ENCODE results near the gene BCL2L12. TPM values are rescaled to one million over a fixed set of nuclear protein-coding genes. Genes with fewer than 3 reads are reported as not detected.
A peak's percentile ranks its signal among the peaks of the same experiment; 100 is the strongest.

Gene BCL2L12
- total and polyA plus RNA-seq, 10 donors = 7.8 to 36.7 (median 21.7) TPM

GRCh38 chr19:49640113-49640898, 25.4 kb upstream of the BCL2L12 start, which contains the start of gene RRAS:
Gene RRAS (minus strand): TSS chr19:49640143. CDS start chr19:49640098, 45 bp downstream.
- intact Hi-C loops (cut with DNase I; ENCODE audit: low total_unique reads) = no loop called here
- peak within 1 kb of the TSS; percentile 54 to 98 (median 78) for H3K4me3 ChIP-seq
- TF ChIP-seq, protein P1, sequence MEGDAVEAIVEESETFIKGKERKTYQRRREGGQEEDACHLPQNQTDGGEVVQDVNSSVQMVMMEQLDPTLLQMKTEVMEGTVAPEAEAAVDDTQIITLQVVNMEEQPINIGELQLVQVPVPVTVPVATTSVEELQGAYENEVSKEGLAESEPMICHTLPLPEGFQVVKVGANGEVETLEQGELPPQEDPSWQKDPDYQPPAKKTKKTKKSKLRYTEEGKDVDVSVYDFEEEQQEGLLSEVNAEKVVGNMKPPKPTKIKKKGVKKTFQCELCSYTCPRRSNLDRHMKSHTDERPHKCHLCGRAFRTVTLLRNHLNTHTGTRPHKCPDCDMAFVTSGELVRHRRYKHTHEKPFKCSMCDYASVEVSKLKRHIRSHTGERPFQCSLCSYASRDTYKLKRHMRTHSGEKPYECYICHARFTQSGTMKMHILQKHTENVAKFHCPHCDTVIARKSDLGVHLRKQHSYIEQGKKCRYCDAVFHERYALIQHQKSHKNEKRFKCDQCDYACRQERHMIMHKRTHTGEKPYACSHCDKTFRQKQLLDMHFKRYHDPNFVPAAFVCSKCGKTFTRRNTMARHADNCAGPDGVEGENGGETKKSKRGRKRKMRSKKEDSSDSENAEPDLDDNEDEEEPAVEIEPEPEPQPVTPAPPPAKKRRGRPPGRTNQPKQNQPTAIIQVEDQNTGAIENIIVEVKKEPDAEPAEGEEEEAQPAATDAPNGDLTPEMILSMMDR (IDR thresholded peaks at IDR 0.05 in 8 of 11, conservative IDR thresholded peaks at IDR 0.05 in 3 of 11) = peak in 3 of 11 experiments; percentile 22 to 39 (median 25)
- TF ChIP-seq POLR2A (IDR thresholded peaks at IDR 0.05) (peak in 2 of 3 donors; percentile 38 to 88), POLR2AphosphoS5 (IDR thresholded peaks at IDR 0.05) (peak; percentile 94 to 99 (median 95))
- H3K27ac ChIP-seq = peak within 1 kb of the TSS; percentile 89 to 98 (median 95)
- H3K4me1 ChIP-seq = peaks cover 18 to 89% (median 75%) of the 10 kb centered on the region in 6 donors
- H3K9me3 ChIP-seq = no peaks in the 10 kb centered on the region
- 0% methylated on average over 29 to 51 of the region's 51 CpGs for WGBS, 5 donors
- H3K27me3 ChIP-seq (replicated peaks in 1 of 7) = no peaks in the 10 kb centered on the region
- peak; percentile 99 for DNase-seq
- H3K36me3 ChIP-seq = peaks cover 0 to 14% (median 2%) of the 10 kb centered on the region in 6 donors

GRCh38 chr19:49641688-49642491, 23.8 kb upstream of the BCL2L12 start, which contains the start of gene SCAF1:
Gene SCAF1 (plus strand): TSS chr19:49642209. CDS start chr19:49645027, 2,818 bp downstream.
- no peaks in the 10 kb centered on the region for H3K27me3 ChIP-seq (replicated peaks in 1 of 7)
- H3K27ac ChIP-seq = peak within 1 kb of the TSS; percentile 89 to 98 (median 95)
- 0 to 1% (median 1%) methylated on average over 44 to 87 of the region's 87 CpGs for WGBS, 5 donors
- H3K36me3 ChIP-seq = peaks cover 0 to 25% (median 16%) of the 10 kb centered on the region in 6 donors
- peak within 1 kb of the TSS; percentile 62 to 98 (median 86) for H3K4me3 ChIP-seq
- peak in 2 of 3 donors; percentile 73 to 78 for TF ChIP-seq POLR2A (IDR thresholded peaks at IDR 0.05)
- TF ChIP-seq, protein P1 (IDR thresholded peaks at IDR 0.05 in 8 of 11, conservative IDR thresholded peaks at IDR 0.05 in 3 of 11) = peak in 1 of 11 experiments; percentile 32
- TF ChIP-seq POLR2AphosphoS5 (IDR thresholded peaks at IDR 0.05) = peak; percentile 97
- H3K9me3 ChIP-seq = no peaks in the 10 kb centered on the region
- DNase-seq = peak; percentile 99
- H3K4me1 ChIP-seq = peaks cover 15 to 79% (median 66%) of the 10 kb centered on the region in 6 donors
- intact Hi-C loops (cut with DNase I; ENCODE audit: low total_unique reads) = no loop called here

DNA sequence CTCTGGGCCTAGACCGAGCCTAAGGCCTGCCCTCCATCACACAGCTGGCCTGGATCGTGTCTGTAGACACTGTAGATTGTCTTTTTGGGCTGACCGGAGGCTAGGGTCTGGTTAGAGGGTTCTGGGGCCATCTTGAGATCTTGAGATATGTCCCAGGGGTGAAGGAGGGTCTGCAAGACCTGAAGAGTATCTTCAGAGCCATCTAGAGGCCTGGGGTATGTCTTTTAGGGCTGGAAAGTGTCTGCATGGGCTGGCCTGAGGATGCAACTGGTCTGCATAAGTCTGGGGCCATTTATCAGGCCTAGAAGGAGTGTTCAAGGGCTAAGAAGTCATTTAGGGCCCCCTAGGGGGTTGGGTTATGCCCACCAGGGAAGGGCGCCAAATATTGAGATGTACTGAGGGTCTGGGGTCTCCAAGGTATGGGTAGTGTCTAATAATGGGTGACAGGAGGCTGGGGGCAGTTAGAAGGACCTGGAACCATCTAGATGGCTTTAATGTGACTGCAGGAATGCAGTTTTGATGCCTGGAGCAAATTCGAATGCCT, 23.2 kb upstream of the BCL2L12 start:
- H3K27me3 ChIP-seq (replicated peaks in 1 of 7) = no peaks in the 10 kb centered on the region
- peak overlapping the region; percentile 89 to 98 (median 95) for H3K27ac ChIP-seq
- H3K36me3 ChIP-seq = peaks cover 0 to 32% (median 22%) of the 10 kb centered on the region in 6 donors
- H3K4me1 ChIP-seq = peaks cover 15 to 81% (median 63%) of the 10 kb centered on the region in 6 donors
- TF ChIP-seq POLR2AphosphoS5 (IDR thresholded peaks at IDR 0.05) = no peak
- TF ChIP-seq, protein P1 (IDR thresholded peaks at IDR 0.05 in 8 of 11, conservative IDR thresholded peaks at IDR 0.05 in 3 of 11) = no peak
- intact Hi-C loops (cut with DNase I; ENCODE audit: low total_unique reads) = no loop called here
- H3K9me3 ChIP-seq = no peaks in the 10 kb centered on the region
- no peak for DNase-seq
- peak overlapping the region; percentile 62 to 98 (median 86) for H3K4me3 ChIP-seq
- 11 to 19% (median 12%) methylated on average over 4 to 5 of the region's 5 CpGs for WGBS, 5 donors

Data from spleen (tissue), 11 donors.